Astrocyte of the spinal cord (primary cell): ENCODE data around the gene RAB33B.
A peak's percentile ranks its signal among the peaks of the same experiment; 100 is the strongest.

Experiments
- DNase-seq: peaks from one replicate; pipeline ENCODE4 v3.0.0; 2011; ENCODE audit warnings: low read depth, low spot score
- H3K4me3 ChIP-seq: 2 replicates; pipeline ENCODE4 v1.5.1; 2011; ENCODE audit warnings: low read depth, mild to moderate bottlenecking, low read length, moderate library complexity
- CTCF ChIP-seq: IDR thresholded peaks from 2 replicates; pipeline ENCODE4 v1.5.1; 2012; ENCODE audit warnings: low read depth, mild to moderate bottlenecking, low read length, inconsistent platforms
- in situ Hi-C: cut with HindIII; loops from 2 replicates; pipeline ENCODE4 v1.10.0; 2017; ENCODE audit warnings: low sequenced_read_pairs

RAB33B gene

DNA sequence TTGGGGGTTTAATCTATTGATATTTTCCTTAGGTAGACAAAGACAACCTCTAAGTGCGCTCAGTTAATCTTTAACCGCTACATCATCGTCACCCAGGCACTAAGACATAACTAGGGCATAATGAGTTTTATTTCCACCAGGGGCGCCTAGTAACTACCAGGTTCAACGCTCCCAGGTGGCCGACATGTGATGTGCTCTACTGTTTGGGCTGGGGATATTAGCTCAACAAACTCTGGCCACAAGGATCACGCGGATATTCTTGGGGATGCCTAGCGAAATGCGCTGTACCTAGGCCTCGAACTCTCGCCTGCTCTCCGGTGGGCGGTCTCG lies 915 bp upstream of the RAB33B start:
- in situ Hi-C loops, result no loop called here
- no peak for DNase-seq
- peak overlapping the region; percentile 94 for H3K4me3 ChIP-seq
- peak; percentile 30 for TF ChIP-seq CTCF

GRCh38 chr4:139453371-139454110 lies 380 bp upstream of the RAB33B start:
- peak overlapping the region; percentile 94 for H3K4me3 ChIP-seq
- peak; percentile 99 for DNase-seq
- TF ChIP-seq CTCF, result peak; percentile 0
- in situ Hi-C loops, result no loop called here

DNA sequence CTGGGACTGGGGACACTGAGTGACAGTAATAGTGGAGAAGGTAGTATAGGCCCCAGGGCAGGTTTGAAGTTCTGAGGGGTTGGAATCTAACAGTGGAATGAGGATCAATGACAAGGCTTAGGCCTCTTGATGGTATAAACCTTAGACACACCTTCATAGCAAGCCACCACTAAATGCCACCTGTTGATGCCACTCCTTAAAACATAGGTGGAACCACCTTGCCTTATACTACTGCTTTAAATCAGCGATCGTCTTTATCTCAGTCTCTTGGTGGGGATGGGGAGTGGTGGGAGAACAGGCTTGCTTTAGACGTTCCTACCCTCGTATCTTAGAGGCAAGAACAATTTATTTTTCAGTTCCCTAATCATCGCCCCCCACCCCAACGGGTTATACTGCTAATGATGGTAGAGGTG lies 1.2 kb downstream of the RAB33B start:
- no peak for DNase-seq
- H3K4me3 ChIP-seq, result peak overlapping the region; percentile 94
- no peak for TF ChIP-seq CTCF
- in situ Hi-C loops, result no loop called here

DNA sequence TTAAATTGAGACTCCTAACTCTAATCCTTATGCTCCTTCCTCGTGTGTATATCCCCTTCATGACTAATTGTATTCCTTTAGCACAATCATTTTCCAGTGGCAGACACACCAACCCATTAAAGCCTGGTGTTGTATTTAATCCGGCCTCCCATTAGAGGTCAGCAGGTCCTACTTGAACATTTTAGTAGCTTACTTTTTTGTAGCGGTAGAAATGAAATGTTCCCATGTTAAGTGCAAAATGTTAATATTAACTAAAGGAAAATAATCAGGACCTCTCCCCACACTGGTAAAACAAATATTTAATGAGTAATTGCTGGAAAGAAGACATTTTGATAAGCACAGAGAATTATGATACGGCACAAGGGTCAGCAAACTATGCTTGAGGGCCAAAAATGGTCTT lies 3.4 kb downstream of the RAB33B start:
- in situ Hi-C loops, result no loop called here
- TF ChIP-seq CTCF, result no peak
- H3K4me3 ChIP-seq, result no peak overlapping the region
- no peak for DNase-seq

DNA sequence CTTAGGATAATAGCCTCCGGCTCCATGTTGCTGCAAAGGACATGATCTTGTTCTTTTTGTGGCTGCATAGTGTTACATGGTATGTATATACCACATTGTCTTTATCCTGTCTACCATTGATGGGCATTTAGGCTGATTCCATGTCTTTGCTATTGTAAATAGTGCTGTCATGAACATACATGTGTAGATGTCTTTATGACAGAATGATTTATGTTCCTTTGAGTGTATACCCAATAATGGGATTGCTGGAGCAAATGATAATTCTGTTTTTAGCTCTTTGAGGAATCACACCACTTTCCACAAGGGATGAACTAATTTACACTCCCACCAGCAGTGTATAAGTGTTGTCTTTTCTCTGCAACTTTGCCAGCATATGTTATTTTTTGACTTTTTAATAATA lies 4.6 kb downstream of the RAB33B start:
- no peak for TF ChIP-seq CTCF
- H3K4me3 ChIP-seq, result no peak overlapping the region
- DNase-seq, result no peak
- in situ Hi-C loops, result no loop called here

GRCh38 chr4:139458999-139459398 lies 5.1 kb downstream of the RAB33B start:
- no peak for TF ChIP-seq CTCF
- H3K4me3 ChIP-seq, result no peak overlapping the region
- in situ Hi-C loops, result no loop called here
- DNase-seq, result no peak

GRCh38 chr4:139460565-139460964 lies 6.6 kb downstream of the RAB33B start:
- TF ChIP-seq CTCF, result no peak
- no peak overlapping the region for H3K4me3 ChIP-seq
- DNase-seq, result no peak
- in situ Hi-C loops, result no loop called here
